Coronary artery (tissue), 2 donors: ENCODE results near the gene TPD52L1.
"Not testable (repeated sequence)": the region's sequence is repeated elsewhere in the genome, so short reads cannot be mapped to it uniquely, and the experiment has no call there.

Experiments used
- DNase-seq: peaks from one replicate; pipeline ENCODE4 v3.0.0-alpha.2; 2017; ENCODE audit warnings: low spot score
- H3K27ac ChIP-seq, 2 donors: fragments of 200-600 bp; sonication (generic); one replicate each; pipeline ENCODE4 v1.5.1; 2016 to 2019
- H3K4me3 ChIP-seq: fragments of 200-600 bp; sonication (generic); 2 replicates; pipeline ENCODE4 v1.5.1; 2016; ENCODE audit warnings: mild to moderate bottlenecking, moderate library complexity
- TF ChIP-seq, protein P1 (sequence below): fragments of 200-600 bp; sonication (generic); IDR thresholded peaks from one replicate; pipeline ENCODE4 v1.5.1; 2019; ENCODE audit warnings: antibody characterized with exemption

TPD52L1 gene

DNA sequence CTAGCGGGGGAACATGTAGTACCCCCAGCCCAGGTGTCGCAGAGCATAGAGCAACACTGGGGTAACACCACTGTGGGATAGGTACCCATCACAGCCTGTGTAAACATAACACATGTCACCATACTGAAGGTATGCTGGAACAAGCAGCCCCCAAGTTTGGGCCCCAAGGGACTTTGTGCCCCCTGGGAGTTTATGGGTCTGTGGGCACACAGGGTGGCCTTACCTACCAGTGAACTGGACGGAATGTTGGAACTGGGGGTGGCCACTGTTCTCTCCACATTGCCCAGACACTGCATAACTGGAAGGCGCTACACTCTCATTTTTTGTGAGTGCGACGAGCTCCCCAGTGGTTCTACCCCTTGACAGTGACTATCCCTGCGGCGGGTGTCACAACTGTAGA is 119.7 kb downstream of the TPD52L1 start:
- Histone ChIP-seq H3K27ac (no peak overlapping the region), H3K4me3 (no peak overlapping the region)
- TF ChIP-seq, protein P1, sequence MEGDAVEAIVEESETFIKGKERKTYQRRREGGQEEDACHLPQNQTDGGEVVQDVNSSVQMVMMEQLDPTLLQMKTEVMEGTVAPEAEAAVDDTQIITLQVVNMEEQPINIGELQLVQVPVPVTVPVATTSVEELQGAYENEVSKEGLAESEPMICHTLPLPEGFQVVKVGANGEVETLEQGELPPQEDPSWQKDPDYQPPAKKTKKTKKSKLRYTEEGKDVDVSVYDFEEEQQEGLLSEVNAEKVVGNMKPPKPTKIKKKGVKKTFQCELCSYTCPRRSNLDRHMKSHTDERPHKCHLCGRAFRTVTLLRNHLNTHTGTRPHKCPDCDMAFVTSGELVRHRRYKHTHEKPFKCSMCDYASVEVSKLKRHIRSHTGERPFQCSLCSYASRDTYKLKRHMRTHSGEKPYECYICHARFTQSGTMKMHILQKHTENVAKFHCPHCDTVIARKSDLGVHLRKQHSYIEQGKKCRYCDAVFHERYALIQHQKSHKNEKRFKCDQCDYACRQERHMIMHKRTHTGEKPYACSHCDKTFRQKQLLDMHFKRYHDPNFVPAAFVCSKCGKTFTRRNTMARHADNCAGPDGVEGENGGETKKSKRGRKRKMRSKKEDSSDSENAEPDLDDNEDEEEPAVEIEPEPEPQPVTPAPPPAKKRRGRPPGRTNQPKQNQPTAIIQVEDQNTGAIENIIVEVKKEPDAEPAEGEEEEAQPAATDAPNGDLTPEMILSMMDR, result no peak
- no peak for DNase-seq

DNA sequence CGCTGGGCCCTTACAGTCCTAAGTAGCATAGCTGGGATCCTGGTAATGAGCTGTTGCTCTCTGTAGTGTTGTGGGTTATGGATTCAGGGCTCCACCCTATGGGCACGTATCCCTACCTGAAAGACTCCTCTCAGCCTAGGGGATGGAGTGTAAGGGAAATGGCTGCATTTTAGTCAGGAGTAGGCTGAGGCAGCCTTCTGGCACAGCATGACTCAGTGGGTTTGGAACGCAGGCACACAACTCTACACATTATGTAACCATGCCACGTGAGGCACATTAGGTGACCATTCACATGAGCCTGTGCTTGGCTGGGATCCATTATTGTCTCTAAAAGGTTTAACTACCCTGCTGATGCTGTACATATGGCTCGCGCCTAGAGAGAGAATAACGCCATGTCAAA is 120.4 kb downstream of the TPD52L1 start:
- DNase-seq, result no peak
- no peak overlapping the region for H3K27ac ChIP-seq
- TF ChIP-seq, protein P1, result no peak
- H3K4me3 ChIP-seq, result no peak overlapping the region

DNA sequence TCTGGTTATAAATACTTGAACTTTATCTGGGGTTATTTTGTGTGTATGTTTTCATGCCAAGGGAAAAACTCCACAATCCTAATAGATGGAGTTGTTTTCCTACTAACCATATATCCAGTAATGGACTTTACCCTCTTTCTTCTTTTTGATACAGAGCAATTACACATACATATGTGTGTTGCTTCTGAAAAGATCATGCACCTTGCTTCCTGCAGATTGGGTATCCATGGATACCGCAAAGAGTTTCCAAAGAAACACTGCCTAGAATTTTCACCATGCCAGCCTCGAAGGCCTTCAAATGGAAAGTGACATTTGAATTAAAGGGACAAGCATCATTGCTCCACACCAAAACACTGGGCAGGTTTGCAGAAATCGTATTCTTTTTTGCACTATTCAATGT is 121.4 kb downstream of the TPD52L1 start:
- TF ChIP-seq, protein P1, result no peak
- DNase-seq, result no peak
- Histone ChIP-seq H3K4me3 (no peak overlapping the region), H3K27ac (no peak overlapping the region)

DNA sequence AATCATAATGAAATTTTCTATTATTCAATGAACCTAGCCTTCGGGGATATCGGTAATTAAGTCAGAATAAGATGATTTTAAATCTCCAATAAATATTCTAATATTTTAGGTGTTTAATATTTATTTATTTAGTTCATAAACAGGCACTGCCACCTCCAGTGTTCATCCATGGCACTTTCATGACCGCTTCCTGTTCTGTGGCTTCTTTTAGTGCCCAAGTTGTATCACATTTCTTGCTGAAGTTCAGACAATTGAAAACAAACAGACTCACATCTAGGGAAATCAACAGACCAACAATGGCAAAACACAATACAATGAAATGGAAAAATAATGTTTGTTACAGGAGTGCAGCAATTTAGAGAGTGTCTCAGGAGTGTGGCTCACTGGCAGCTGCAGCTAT is 122.2 kb downstream of the TPD52L1 start:
- DNase-seq, result no peak
- TF ChIP-seq, protein P1, result no peak
- H3K4me3 ChIP-seq, result no peak overlapping the region
- no peak overlapping the region for H3K27ac ChIP-seq

DNA sequence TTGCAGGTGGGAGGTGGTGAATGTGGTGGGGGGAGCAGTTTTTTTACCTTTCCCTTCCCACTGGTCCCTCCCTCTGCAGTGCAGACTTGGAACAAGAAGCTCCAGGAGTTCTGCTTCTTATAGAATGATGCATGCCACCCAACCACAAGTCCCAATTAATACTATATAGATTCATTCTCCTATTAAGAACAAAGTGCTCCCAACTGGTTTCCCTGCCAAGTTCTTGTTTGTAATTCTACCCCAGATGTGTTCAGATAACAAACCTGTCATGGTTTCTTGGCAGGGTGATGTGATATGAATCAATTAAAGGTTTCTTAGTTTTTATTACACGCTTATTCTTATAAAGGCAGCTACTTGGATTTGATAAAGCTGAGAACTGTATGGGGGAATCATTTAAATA is 124.3 kb downstream of the TPD52L1 start:
- TF ChIP-seq, protein P1, result no peak
- no peak overlapping the region for H3K27ac ChIP-seq
- H3K4me3 ChIP-seq, result no peak overlapping the region
- DNase-seq, result no peak

DNA sequence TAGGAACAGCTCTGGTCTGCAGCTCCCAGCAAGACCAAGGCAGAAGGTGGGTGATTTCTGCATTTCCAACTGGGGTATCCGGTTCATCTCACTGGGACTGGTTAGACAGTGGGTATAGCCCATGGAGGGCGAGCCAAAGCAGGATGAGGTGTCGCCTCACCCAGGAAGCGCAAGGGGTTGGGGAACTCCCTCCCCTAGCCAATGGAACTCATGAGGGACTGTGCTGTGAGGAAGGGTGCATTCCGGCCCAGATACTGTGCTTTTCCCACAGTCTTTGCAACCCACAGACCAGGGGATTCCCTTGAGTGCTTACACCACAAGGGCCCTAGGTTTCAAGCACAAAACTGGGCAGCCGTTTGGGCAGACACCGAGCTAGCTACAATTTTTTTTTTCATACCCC is 126.4 kb downstream of the TPD52L1 start:
- TF ChIP-seq, protein P1, result no peak
- Histone ChIP-seq H3K27ac (no peak overlapping the region), H3K4me3 (no peak overlapping the region)
- DNase-seq, result no peak

DNA sequence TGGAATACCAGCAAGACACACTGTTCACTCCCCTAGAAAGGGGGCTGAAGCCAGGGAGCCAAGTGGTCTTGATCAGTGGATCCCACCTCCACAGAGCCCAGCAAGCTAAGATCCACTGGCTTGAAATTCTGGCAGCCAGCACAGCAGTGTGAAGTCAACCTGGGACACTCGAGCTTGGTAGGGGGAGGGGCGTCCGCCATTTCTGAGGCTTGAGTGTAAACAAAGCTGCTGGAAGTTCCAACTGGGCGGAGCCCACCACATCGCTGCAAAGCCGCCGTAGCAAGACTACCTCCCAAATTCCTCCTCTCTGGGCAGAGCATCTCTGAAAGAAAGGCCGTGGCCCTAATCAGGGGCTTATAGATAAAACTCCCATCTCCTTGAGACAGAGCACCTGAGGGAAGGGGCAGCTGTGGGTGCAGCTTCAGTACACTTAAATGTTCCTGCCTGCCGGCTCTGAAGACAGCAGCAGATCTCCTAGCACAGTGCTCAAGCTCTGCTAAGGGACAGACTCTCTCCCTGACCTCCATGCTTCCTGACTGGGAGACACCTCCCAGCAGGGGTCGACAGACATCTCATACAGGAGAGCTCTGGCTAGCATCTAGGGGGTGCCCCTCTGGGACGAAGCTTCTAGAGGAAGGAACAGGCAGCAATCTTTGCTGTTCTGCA is 126.9 kb downstream of the TPD52L1 start:
- not testable (repeated sequence) for H3K4me3 ChIP-seq, H3K27ac ChIP-seq, DNase-seq

DNA sequence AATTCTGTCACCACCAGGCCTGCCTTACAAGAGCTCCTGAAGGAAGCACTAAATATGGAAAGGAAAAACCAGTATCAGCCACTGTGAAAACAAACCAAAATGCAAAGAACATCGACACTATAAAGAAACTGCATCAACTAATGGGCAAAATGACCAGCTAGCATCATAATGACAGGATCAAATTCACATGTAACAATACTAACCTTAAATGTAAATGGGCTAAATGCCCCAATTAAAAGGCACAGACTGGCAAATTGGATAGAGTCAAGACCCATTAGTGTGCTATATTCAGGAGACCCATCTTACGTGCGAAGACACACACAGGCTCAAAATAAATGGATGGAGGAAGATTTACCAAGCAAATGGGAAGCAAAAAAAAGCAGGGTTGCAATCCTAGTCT is 128.9 kb downstream of the TPD52L1 start:
- not testable (repeated sequence) for DNase-seq, H3K4me3 ChIP-seq, H3K27ac ChIP-seq
